Bronchial epithelial cell (primary cell): Measurements from ENCODE around the gene DGKD. TPM values are rescaled to one million over a fixed set of nuclear protein-coding genes. Genes with fewer than 3 reads are reported as not detected.
A peak's percentile ranks its signal among the peaks of the same experiment; 100 is the strongest.

Source experiments
- DNase-seq: peaks from one replicate; pipeline ENCODE4 v3.0.0-alpha.2; 2010; ENCODE audit warnings: low read depth
- FAIRE-seq: peaks from 2 replicates; lab custom pipeline; 2011; peaks lifted over from hg19 to GRCh38; lab: Jason Lieb, UNC
- H3K27me3 ChIP-seq: 2 replicates; pipeline ENCODE4 v1.5.1; 2011; ENCODE audit warnings: low read length; ENCODE audit not compliant: control insufficient read depth, insufficient read depth
- H3K36me3 ChIP-seq: 2 replicates; pipeline ENCODE4 v1.5.1; 2011; ENCODE audit warnings: low read length; ENCODE audit not compliant: control insufficient read depth, insufficient read depth
- H3K4me3 ChIP-seq: 2 replicates; pipeline ENCODE4 v1.5.1; 2011; ENCODE audit warnings: mild to moderate bottlenecking, low read depth, low read length, control low read depth
- total RNA-seq: library from RNA; depleted of rRNA; stranded (reverse); fragments of >200 nt; gene quantifications from 2 replicates; pipeline ENCODE4 v1.2.1, GENCODE V29; 2014
- TF ChIP-seq, protein P1 (sequence below): IDR thresholded peaks from 2 replicates; pipeline ENCODE4 v1.5.1; 2011; ENCODE audit warnings: mild to moderate bottlenecking, moderate library complexity, low read length, control low read depth, inconsistent platforms; ENCODE audit not compliant: insufficient read depth, severe bottlenecking

The DGKD gene
- total RNA-seq, 1 donor from 2014 or later, result 14.5 TPM

DNA sequence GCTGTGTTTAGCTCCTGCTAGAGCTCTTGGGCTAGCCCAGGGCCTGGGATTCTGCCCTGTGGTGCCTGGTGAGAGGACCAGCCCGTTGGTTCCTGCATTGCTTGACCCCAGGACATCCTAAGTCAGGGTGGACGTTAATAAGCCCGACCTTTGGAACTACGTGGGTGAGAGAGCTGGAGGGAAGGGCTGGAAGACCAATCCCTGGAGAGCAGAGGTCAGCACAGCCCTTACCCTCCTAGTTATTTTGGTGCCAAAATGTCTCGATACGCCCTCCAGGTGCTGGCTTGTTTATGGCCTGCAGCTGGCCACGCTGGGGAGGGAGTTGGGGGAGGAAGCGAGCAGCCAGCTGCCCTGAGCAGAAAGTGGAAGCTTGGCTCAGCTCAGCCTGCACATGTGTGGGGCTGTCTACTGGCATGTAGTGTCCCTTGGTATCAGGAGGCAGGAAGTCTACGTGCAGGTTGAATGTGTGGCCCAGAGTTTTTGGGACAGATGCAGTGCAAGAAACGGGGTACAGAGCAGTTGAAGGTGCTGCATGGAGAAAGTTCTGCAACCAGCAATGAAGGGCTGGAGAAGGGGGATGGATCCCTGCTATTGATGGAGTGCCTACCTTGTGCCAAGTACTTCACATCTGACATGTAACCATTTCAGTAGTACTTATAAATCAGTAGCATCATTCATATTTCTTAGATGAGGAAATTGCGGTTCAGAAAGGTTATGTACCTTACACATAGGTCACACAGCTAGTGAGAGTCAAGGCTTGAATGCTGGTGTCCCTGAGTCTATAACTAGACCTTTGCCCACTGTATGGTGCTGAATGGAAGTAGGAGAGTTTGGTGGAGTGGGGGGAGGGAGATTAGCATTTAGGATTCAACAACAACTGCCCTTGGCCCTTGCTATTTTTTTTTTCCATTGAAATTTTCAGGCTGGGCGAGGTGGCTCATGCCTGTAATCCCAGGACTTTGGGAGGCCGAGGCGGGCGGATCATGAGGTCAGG lies 5.0 kb upstream of the DGKD start:
- TF ChIP-seq, protein P1, sequence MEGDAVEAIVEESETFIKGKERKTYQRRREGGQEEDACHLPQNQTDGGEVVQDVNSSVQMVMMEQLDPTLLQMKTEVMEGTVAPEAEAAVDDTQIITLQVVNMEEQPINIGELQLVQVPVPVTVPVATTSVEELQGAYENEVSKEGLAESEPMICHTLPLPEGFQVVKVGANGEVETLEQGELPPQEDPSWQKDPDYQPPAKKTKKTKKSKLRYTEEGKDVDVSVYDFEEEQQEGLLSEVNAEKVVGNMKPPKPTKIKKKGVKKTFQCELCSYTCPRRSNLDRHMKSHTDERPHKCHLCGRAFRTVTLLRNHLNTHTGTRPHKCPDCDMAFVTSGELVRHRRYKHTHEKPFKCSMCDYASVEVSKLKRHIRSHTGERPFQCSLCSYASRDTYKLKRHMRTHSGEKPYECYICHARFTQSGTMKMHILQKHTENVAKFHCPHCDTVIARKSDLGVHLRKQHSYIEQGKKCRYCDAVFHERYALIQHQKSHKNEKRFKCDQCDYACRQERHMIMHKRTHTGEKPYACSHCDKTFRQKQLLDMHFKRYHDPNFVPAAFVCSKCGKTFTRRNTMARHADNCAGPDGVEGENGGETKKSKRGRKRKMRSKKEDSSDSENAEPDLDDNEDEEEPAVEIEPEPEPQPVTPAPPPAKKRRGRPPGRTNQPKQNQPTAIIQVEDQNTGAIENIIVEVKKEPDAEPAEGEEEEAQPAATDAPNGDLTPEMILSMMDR, result no peak
- Histone ChIP-seq H3K27me3 (no peaks in the 10 kb centered on the region), H3K4me3 (no peak overlapping the region), H3K36me3 (no peaks in the 10 kb centered on the region)
- FAIRE-seq, result no peak
- no peak for DNase-seq

DNA sequence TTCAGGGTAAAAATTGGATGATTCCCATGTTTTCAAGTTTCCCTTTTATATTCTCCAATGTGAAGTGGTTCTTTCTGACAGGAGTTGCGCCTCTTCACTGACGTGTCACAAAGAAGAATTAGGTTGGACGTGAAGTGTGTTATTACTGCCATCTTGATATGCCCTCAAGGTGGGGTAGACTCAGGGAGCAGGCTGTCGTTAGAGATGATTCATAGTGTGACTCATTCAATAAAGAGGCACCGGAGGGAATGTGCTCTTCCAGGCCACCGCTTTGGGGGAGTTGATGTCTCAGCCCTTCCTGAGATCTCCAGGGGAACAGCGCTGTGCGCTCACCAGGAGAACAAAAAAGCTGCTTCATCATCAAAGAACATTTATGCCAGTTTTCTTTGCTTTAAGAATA lies 3.6 kb upstream of the DGKD start:
- DNase-seq (peak; percentile 97), FAIRE-seq (peak; percentile 43)
- Histone ChIP-seq H3K36me3 (no peaks in the 10 kb centered on the region), H3K27me3 (no peaks in the 10 kb centered on the region), H3K4me3 (no peak overlapping the region)
- TF ChIP-seq, protein P1, result no peak

DNA sequence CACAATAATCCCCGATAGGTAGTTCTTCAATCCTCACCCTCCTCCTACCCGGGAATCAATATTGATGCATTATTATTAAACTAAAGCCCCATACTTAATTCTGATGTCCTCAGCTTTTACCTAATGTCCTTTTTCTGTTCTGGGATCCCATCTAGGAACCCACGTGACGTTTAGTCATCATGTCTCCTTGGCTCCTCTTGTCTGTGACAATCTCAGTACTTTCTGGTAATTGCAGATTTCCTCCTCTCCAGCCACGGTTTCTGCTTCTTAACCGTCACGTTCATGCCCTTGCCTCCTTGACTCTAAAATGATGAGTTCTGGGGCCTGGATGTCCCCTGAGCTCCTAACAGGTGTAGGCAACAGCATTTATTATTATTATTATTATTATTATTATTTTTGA lies 2.9 kb upstream of the DGKD start:
- FAIRE-seq (no peak), DNase-seq (no peak)
- Histone ChIP-seq H3K4me3 (no peak overlapping the region), H3K36me3 (no peaks in the 10 kb centered on the region), H3K27me3 (no peaks in the 10 kb centered on the region)
- TF ChIP-seq, protein P1, result no peak

DNA sequence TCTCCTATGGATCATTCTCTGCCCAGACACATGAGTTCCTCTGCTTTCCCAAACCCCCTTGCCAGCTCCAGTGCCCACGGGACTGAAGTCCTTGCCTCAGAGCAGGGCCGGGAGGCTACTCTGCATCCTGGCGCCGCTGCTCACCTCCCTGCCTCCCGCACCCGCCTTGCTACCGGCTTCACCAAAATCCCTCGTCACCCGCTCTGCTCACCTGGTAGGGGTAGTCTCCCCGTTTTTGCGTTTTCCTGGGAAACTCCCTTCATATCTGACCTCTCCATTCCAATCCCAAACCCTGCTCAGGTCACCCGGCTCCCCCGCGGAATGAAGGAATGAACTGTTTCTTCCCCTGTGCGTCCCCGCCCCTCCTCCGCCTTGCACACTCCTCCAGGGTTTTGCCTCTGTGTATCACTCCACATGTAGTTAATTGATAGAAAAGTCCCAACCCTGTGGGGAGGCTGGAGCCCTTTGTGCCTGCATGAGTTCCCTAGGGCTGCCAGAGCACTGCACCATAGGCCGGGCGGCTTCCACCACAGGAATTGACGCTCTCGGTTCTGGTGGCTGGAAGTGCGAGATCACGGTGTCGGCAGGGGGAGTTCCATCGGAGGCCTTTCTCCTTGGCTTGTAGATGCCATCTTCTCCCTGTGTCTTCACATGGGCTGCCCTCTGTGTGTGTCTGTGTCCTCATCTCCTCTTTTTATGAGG lies 2.0 kb upstream of the DGKD start:
- TF ChIP-seq, protein P1, result no peak
- no peak overlapping the region for H3K4me3 ChIP-seq
- DNase-seq, result no peak
- H3K36me3 ChIP-seq, result no peaks in the 10 kb centered on the region
- no peaks in the 10 kb centered on the region for H3K27me3 ChIP-seq
- FAIRE-seq, result no peak

DNA sequence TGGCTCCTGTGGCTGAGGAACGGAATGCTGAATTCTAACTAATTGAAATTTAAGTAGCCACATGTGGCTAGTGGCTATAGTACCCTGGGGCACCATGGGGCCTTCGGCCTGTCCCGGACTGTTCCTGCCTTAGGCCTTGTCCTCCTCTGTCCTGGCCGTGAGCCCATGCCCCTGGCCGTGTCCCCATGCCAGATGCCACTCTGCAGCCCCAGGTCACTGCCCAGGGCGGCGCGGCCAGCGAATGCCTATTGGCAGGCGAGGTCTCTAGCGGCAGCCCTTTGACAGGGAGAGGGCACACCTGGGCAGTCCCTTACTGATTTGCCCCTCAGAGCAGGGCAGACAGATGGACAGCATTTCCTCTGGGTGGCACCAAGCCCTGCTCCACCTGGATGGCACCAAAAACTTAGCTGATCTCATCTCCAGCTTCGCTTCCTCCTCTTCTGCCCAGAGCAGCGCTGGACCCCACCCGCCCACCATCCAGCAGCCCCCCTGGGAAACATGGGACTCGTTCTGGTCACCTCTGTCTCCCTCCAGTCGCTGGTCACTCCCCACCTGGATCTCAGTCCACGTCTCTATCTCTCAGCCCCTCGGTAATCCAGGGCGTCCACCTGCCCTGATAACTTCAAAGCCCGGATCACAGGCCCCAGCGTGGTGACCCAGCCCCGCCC lies 1.1 kb upstream of the DGKD start:
- H3K27me3 ChIP-seq, result no peaks in the 10 kb centered on the region
- no peak overlapping the region for H3K4me3 ChIP-seq
- TF ChIP-seq, protein P1, result no peak
- no peaks in the 10 kb centered on the region for H3K36me3 ChIP-seq
- DNase-seq (no peak), FAIRE-seq (no peak)
